ENCODE measurements around the gene TRPM3.

Gene TRPM3

DNA sequence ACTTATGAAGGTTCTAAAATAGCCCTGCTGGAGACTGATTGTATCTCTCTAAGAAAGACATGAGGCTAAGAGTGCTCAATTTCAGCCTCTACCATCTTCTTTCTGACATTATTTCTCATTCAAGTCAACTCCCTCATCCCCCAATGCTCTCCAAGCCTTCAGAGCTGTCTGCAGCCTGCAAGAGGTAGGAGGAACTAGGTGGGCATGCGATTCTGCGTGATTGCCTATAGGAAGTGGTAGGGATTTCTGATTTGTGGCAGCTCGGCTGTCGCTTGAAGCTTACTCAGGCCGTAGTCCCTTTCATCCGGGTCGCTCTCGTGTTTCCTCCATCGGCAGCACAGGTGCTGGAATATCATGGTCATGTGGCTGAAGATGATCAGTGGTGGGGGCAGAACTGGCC is 568.9 kb downstream of the TRPM3 start:
- no peak for DNase-seq (ENCODE audit: low spot score)

DNA sequence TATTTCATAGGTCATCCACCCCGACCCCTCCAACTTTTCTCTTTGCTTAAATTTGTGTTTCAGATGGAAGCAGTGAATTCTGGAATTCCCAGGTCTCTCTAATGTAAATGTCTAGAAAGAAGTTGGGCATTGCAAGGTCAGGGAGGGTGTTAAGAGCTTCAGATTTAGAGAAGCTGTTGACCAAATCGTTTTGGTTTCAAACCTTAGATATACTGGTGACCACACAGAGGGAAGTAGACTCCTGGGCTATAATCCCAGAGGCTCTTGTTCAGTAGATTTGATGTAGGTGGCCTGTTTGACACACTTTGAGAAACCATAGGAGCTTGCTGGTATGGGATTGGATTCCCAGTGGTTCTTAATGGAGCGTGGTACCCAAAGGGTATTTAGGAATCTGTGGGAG is 569.6 kb downstream of the TRPM3 start:
- DNase-seq (ENCODE audit: low spot score) = no peak

DNA sequence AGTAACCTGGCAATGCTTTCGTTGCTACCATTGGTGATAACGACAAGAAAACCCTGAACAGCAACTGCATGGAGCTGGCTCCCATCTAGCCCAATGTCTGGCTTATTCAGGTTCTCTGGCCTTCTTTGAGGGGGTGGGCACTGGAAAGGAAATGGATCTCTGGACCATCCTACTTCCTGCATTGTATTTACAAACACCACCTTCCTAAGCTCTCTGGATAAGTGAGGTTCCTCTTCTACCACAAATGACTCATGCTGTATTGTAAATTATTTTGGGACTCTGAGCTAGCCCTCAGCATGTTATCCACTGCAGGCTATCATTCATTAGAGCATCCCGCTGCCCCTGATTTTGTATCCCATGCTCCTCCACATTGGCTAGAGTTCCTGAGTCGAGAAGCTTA is 570.0 kb downstream of the TRPM3 start:
- DNase-seq (ENCODE audit: low spot score) = no peak

DNA sequence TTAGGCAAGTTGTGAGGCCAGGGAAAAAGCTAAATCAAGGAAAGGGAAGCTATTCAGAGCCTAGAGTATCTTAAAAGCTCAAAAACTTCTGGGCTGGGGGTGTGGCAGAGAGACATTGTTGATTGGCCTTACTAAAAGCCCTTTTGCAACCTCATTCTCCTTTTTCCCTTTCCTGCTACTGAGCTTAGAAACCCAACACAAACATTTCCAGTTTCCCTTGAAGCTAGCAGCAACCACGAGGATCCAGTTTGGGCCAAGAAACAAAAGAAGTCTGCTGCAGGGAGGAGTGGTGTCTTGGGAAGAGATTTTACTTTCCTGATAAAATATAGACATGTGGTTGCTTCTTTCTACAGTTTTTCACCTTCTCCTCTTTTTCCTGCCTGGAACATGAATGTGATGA is 571.5 kb downstream of the TRPM3 start:
- no peak for DNase-seq (ENCODE audit: low spot score)

DNA sequence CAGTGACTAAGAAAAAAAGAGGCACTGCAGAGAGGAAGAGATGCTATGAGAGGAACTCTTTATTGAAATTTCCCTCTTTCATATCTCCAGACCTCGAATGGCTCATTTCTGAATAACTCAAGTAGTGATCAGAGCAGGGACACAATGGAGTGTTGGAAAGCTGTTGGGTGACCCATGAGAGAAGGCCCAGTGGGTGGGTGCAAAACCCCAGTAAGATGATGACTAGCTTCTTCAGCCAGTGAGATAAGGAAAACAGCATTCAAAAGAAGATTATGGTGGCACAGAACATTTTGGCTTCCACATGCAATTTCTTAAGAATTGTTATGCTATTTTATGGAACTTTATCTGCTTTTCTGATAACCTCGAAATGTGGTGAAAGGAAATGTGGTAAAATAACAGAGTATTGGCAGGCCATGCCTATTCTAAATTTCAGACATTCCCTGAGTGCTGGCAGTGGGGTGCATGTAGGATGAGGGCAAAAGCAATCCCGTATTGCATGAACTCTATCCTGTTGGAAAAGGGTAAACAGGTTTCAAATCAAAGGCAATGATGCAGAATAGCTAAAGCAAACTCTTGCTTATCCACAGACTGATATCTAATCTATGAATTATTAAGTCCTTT is 579.0 kb downstream of the TRPM3 start:
- no peak for DNase-seq (ENCODE audit: low spot score)

DNA sequence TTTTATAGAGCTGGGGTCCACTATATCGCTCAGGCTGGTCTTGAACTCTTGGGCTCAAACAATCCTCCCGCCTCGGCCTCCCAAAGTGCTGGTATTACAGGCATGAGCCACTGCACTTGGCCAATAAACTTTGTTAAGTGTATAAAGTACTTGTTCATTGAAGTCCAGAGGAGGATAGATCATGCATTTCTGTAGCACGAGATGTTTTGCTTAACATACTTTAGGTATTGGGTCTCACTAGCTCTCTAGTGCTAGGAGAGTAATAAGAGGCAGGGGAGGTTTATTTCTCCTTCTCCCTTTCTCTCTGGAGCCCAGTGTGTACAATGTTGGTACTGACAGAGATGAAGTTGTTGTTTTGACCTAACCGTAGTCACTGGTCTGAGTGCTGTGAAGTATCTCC is 581.4 kb downstream of the TRPM3 start:
- DNase-seq (ENCODE audit: low spot score) = no peak

DNA sequence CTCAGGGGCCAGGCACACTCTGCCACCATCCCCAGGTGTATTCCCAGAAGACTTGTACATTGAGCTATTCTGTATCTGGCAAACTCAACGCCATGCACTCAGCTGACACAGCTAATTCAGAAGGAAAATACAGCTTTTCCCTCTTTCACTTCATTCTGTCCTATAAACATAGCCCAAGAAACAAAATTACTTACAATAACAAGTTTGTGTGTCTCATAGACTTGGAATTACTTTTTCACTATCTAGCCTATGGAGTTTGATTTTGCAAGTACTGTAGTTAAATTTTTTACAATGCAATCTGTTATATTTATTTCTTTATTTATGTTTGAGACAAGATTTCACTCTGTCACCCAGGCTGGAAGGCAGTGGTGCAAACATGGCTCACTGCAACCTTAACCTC is 581.9 kb downstream of the TRPM3 start:
- no peak for DNase-seq (ENCODE audit: low spot score)

DNA sequence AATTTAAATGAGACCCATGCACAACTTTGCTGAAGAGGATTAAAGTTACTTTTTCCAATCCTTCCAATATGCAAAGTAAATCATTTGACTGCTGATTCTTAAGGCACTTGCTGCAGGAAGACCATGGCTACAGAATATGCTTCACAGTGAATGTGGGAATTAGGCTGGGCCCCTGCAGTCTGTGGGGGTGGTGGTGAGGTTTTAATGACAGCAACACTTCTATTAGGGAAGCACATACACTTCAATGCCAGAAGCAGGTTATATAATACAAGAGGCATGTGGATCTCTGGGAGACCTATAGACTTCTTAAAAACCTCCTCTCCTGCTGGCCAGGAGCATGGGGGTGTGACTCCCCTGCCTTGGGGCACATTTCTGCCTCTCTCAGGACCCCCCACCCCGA is 582.4 kb downstream of the TRPM3 start:
- no peak for DNase-seq (ENCODE audit: low spot score)

DNA sequence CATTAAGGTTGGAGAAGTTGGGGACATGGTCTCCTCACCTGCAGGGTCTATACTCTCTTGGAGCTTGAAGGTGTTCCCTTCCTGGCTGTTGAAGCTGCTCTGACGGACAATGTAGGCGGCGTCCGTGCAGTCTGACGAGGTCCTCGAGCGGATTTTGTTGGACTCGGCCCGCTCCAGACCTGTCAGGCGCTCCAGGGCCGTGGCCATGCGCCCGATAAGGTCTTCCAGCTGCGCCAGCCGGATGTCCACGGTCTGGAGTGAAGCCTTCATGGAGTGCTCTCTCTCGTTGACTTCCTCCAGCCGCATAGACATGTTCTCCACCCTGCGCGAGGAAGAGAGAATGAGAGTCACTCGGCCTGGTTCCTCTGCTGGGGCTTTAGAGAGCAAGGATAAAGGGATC is 584.3 kb downstream of the TRPM3 start:
- DNase-seq (ENCODE audit: low spot score) = no peak

DNA sequence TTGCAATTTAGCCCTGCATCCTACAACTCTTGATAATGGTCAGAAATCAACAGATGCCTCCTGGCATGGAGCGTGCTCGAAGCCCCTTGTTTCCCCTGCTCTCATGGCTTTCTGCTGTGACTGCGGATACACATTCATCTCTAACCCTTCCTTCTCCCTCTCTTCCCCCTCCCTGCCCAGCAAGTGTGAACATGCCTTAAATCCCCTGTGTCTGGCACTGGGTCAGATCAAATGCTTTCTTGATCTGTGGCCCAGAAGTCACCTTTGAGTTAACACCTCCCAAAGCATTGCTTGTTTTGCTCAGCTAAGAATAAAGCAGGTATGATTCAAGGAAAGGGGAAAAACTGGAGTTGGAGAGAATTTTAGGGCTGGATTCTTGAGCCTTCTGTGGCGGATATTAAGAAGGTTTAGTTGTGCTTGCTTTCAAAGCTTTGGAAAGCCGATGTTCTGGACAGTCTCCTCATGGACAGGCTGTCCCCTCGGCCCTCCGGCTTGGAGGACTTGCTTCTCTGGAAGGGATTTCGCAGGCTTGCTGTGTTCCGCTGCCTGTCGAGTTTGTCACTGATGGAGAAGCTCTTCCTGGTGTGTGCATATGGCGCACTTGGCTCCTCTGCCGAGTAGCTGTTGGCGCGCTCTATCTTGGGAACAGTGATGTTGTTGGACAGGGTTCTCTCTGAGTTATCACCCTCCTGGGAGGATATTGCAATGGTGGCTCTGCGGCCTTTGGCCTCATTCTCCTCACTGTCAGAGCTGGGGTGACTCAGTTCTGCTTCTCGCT is 585.7 kb downstream of the TRPM3 start:
- no peak for DNase-seq (ENCODE audit: low spot score)

DNA sequence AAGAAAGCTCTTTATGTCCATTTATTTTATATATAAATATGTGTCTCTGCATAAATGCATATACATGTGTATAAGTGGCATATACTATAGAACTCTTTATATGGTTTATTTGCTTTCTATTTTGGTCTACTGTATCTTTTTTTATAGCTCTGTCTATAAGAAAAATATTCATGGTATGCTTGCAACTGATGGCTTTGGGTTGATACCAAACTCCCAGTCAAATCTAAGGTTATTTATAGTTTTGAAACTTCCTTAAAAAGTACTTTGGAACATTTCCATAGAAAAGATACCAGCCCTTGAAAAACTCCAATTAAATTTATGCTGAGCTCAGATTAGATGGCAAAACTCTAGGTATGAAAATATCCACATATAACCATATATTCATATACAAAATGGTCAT is 587.0 kb downstream of the TRPM3 start:
- DNase-seq (ENCODE audit: low spot score) = no peak

DNA sequence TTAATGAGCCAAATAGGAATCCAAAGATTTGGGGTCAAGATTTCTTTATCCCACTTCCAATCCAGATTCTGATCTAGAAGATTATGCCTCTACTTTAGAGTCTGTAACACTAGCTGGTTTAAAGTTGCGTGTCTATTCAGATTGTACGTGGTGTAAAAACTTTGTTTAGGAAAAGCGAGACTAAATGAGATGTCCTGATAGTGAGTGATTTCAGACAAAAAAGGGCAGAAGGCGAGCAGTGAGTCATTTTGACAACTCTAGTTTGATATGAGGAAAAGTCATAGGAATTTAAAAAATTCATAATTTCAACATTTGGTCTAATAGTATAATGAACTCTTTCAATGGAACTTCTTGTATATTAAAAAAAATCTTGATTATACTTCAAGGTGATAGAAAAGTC is 587.4 kb downstream of the TRPM3 start:
- no peak for DNase-seq (ENCODE audit: low spot score)

DNA sequence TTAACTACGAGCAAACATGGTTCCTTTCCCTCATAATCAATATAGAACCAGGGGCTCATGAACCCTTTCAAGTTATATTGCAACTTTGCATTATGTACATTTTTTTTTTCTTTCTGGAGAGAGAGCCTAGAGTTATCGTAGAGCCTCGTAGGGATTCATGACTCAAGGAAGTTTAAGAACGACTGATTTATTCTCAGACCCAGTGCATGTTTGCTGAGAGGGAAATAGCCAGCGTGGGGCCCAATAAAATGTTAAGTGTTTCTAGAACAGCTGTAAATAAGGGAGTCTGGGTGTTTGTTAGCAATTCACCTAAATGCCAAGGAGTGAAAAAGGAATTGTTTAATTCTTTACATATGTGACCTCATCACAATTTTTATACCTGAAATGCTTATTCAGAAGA is 587.9 kb downstream of the TRPM3 start:
- no peak for DNase-seq (ENCODE audit: low spot score)

DNA sequence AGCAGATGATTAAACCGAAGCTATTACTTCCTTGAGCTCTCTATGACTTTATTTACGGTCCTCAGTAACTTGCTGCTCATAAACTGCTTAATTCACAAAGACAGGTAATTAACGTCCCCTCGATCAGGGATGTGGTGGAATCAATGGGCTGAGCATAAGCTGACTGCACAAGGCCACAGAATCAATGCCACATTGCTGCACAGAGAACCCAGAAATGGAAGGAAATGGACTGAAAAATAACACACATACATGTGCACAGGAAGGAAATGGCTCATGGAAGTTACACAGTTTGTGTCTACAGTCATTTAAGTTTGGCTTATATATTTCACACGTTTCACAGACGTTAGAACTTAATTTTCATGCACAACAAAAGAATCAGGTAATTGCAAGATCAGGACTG is 588.7 kb downstream of the TRPM3 start:
- no peak for DNase-seq (ENCODE audit: low spot score)

DNA sequence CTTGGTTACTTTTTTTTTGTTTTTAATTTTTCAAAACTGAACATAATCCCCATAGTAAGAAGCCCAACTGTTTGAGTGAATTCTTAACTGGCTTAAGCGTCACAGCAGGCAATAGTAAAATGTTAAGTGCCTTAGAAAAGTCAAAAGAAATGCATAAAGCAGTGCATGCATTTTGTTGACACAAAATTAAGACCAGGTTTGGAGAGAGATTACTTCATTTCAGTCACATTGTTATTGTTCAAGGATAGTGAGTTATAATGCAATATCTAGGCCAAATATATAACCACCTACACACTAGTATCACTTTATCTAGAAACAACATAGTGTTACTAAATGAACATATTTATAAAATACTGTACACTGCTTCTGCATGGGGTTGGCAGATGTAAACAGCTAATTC is 590.1 kb downstream of the TRPM3 start:
- DNase-seq (ENCODE audit: low spot score) = no peak

DNA sequence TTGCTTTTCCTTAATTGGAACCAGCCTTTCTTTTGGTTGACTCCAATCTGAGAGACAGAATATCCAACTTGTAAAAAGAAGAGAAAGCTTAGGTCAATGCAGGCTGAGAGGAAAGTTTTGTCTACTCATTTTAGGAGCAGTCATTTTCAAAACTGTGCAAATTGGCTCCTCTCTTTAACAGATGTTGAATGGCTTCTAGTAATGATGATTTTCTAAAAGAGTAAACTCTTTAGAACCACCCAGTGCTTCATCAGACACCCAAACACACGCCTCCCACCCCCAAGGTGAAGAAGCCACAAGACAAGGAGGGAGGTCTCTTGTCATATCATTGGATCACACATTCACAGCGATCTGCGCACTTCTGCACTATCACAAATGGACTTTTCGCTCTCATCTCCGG is 590.7 kb downstream of the TRPM3 start:
- no peak for DNase-seq (ENCODE audit: low spot score)

DNA sequence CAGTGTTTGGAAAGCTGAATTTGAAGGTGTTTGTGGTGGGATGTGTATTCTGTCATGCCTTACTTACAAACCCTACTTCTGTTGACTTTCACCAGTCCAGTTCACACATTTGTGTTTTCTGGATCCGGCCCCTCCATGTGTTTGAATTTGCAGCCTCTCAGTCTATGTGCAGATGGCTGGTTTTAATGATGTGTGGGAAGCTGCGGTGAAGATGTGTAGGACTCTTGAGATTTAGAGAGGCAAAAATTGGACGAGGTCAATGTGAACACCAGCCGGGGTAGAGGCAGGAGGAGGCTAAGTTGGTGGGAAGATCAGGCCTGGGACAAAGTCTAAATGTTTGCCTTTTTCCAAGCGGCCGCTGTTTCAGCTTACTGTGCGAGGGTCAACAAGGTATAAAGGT is 591.6 kb downstream of the TRPM3 start:
- no peak for DNase-seq (ENCODE audit: low spot score)

DNA sequence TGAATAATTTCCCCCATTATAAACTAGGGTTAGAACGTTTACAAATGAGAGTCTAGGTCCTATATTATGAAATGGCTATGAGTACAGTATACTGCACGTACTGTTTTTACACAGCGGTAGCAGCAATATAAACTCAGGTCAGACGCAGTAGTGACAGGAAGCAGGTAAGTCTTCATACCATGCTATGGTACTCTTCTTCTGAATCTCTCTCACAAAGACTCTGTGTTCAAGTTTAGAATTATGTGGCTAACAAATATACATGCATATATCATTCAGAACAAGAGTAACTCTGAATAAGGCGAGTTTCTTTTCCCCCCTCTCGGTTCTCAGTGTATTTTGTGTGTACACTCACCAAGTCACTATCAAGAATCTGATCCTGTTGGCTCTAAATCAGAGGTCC is 592.0 kb downstream of the TRPM3 start:
- no peak for DNase-seq (ENCODE audit: low spot score)

DNA sequence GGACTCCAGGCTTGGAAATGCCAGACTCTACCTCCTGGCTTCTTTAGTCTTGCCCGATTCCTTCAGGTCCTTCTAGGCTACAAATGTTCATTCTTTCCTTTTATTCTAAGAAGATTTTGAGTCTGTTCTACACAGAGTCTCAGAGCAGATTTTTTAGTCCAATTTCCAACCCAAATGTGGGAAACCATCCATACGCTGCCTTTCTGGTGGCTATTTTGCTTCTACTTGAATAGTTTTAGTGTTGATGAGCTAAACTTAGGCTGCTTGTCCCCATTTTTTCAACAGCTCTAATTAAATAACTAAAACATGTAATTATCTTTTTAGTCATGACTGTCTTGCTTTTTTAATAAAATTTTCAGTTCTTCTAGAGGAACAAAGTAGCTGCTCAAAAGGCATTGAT is 594.5 kb downstream of the TRPM3 start:
- no peak for DNase-seq (ENCODE audit: low spot score)

DNA sequence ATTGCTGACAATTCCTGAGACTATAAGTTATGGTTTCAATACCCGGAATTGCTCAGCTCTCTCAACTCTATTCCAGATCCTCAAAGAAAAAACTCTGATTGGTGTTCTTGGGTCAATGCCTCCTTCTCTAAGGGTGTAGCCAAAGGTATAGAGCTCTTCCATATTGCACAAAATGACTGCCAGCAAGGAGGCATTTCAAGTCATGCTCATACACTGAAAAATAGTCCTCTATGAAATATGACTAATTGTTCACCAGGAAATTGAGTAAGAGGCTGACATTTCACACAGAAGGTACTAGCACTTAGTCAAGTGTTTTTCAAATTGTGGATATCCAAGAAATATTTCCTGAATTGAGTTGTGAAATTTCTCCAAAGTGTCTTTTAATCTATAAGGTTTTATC is 595.9 kb downstream of the TRPM3 start:
- DNase-seq (ENCODE audit: low spot score) = no peak

DNA sequence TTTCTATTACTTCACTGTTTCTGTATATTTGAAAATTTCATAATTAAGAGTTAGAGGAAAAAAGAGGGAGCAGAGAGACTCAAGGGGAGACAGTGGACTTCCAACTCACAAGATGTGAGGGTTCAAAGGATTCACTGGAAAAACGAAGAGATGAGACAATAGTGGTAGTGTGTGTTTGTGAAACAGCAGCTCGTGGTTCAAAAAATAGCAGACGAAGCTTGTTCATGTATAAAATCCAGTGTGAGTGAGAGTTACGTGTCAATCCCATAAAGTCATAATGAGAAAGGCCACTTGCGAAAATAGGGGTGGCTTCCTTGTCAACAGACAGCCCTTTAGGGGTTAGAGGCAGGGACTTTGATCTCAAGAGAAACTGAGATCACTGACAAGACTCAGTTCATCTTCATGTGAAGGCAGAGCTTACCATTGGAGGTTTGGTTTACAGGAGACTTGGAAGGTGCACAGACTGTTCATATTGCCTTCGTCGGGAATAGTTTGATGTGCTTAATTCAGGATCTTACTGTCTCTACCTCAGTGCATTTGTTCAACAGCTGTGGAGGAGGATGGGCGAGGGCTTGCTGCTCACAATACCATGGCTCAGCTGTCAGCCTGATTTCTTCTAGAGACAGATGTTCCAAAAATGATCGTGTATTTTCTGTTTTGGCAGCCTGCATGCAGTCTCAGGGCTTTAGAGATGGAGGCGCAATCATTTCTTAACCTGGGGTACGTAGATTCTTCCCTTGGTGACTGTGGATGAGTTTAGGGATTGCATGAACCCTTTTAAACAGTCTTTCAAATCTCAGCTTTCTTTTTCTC is 601.3 kb downstream of the TRPM3 start:
- no peak for DNase-seq (ENCODE audit: low spot score)

DNA sequence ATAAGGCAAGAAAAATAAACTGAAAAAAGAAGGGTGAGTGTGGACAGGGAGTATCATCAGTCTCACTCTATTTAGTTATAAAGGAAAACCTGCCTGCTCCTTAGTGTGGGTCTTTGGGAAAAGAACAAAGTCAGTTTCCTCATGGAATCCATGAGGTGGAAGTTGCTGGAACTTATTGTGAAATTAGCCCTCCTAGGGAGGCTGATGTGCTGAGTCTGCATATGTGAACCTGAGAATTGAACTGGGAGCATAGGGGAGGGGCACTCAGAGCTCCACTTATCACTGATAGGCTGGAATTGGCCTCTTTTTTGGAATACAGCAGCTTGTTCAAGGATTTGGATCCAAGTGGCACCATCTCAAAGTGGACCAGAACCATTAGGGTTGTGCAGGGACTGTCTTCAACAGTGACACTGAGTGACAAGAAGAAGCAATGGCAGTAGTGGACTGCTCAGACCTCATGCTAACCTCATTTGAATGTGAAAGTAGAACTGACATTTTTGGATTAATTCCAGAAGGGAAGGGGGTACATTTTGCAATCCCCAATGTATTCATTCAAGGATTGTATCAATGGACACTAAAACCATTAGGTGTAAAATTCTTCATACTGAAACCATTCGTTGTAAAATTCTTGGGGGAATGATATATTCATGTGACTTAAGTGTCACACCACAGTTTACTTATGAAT is 603.4 kb downstream of the TRPM3 start:
- no peak for DNase-seq (ENCODE audit: low spot score)

DNA sequence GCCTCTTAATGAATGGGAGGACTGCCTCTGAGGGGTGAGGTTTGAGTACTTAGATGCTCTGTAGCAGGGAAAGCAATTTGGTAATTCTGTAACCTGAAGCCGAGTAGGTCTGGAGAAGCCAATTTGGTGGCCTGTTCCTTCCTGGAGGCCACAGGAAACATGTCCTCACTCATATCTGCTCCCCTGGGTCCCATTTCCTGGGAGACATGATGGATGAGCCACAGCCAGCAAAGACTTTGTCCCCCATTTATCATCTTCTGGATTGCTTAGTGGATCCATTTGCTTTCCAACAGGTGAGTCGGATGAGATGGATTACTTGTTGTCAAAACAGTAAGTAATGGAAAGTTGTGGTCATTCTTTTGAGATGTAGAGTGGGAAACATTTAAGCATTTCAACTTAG is 607.1 kb downstream of the TRPM3 start:
- no peak for DNase-seq (ENCODE audit: low spot score)
